Measurements from ENCODE around the gene BCL2L11.

The BCL2L11 gene

GRCh38 chr2:111156529-111156928 is 35.8 kb downstream of the BCL2L11 start:
- no peak overlapping the region for H3K27ac ChIP-seq
- TF ChIP-seq, protein P1, sequence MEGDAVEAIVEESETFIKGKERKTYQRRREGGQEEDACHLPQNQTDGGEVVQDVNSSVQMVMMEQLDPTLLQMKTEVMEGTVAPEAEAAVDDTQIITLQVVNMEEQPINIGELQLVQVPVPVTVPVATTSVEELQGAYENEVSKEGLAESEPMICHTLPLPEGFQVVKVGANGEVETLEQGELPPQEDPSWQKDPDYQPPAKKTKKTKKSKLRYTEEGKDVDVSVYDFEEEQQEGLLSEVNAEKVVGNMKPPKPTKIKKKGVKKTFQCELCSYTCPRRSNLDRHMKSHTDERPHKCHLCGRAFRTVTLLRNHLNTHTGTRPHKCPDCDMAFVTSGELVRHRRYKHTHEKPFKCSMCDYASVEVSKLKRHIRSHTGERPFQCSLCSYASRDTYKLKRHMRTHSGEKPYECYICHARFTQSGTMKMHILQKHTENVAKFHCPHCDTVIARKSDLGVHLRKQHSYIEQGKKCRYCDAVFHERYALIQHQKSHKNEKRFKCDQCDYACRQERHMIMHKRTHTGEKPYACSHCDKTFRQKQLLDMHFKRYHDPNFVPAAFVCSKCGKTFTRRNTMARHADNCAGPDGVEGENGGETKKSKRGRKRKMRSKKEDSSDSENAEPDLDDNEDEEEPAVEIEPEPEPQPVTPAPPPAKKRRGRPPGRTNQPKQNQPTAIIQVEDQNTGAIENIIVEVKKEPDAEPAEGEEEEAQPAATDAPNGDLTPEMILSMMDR (conservative IDR thresholded peaks at IDR 0.05), result no peak

DNA sequence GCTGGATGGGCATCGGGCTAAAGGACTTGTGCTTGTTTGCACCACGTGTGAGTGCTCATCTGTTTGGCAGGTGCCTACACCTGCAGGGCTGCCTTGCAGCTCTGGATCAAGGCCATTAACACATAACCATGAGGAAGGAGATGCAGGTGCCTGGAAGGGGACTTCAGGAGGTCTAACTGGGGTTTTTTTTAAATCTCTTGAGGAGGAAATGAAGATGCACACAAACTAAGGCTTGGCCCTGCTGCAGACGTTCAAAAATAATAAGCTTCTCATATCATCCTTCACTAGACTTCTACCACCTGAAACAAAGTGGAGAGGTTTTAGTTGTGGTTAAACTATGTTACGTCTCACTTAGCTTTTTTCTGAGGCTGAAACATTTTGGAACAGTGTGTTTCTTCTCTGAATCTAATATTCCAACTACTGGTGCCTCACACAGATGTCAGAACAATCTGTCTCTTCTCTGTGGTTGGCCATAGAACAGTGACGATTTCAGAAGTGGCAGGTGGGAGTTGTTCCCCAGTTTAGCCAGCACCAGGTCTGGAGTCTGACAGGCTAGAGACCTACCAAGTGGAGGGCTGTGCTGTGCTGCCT is 36.5 kb downstream of the BCL2L11 start:
- TF ChIP-seq, protein P1 (conservative IDR thresholded peaks at IDR 0.05), result no peak
- no peak overlapping the region for H3K27ac ChIP-seq

GRCh38 chr2:111157798-111158197 is 37.1 kb downstream of the BCL2L11 start:
- TF ChIP-seq, protein P1 (conservative IDR thresholded peaks at IDR 0.05), result no peak
- no peak overlapping the region for H3K27ac ChIP-seq

DNA sequence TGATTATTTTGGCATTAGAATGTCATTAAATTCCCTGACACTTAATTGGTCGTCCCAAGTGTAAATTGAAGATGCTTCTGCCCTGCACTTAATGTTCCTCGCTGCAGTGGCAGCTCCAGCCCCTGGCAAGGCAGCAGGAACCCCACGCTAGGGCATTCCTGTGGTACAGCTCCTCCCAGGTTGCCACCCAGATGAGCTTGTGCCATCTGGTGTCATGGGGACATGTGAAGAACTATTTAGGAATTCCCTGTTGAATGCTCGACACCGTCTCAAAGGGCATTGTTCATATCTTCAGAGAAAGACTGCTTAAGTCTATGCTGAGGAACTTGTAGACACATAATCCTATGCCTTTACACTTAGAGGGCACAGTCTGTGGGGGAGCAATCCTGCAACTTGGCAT is 38.9 kb downstream of the BCL2L11 start:
- no peak overlapping the region for H3K27ac ChIP-seq
- TF ChIP-seq, protein P1 (conservative IDR thresholded peaks at IDR 0.05), result no peak

GRCh38 chr2:111160758-111161157 is 40.0 kb downstream of the BCL2L11 start:
- no peak overlapping the region for H3K27ac ChIP-seq
- TF ChIP-seq, protein P1 (conservative IDR thresholded peaks at IDR 0.05), result no peak

DNA sequence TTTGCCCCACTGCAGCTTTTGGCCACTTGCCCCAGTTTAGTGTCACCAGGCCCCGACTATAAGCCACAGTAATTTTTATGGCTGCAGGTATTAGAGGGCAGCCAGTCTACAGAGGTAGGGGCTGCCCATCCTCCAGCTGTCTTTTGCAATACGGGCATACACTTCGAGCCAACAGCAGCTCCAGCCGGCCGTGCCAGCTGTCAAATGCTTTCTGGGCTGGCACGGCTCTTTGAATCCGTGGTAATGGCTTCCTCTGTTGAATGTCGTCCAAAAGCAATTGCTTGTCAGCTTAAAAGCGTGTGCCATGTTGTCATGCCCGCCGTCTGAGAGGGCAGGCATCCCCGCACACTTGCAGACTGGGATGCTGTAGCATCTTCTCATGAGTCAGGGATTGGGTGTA is 41.3 kb downstream of the BCL2L11 start:
- TF ChIP-seq, protein P1 (conservative IDR thresholded peaks at IDR 0.05), result no peak
- H3K27ac ChIP-seq, result peak overlapping the region; percentile 41

GRCh38 chr2:111162718-111163331 is 42.1 kb downstream of the BCL2L11 start:
- TF ChIP-seq, protein P1 (conservative IDR thresholded peaks at IDR 0.05), result no peak
- H3K27ac ChIP-seq, result peak overlapping the region; percentile 41
